ENCODE results near the gene TACC3.

DNA sequence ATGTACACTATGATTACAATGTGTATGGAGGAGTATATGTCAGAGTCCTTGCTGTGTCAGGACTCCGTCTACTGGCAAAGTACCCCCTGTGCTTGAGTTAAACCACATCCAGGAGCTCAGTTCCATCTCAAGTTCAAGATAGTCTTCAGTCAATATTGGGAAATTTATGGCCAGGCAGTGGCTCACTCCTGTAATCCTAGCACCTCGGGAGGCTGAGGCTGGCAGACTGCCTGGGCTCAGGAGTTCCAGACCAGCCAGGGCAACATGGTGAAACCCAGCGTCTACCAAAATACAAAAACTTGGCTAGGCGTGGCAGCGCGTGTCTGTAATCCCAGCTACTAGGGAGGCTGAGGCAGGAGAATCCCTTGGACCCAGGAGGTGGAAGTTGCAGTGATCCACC, 15.0 kb upstream of the TACC3 start:
- no peak for TF ChIP-seq MXI1 (IDR thresholded peaks at IDR 0.05; ENCODE audit: low read depth, low read length)
- no peak for TF ChIP-seq POLR2AphosphoS5 (IDR thresholded peaks at IDR 0.05; ENCODE audit: low read depth, low read length)
- no peak for TF ChIP-seq EZH2phosphoT487 (IDR thresholded peaks at IDR 0.05; ENCODE audit: borderline replicate concordance, low read depth)
- TF ChIP-seq, protein P1, sequence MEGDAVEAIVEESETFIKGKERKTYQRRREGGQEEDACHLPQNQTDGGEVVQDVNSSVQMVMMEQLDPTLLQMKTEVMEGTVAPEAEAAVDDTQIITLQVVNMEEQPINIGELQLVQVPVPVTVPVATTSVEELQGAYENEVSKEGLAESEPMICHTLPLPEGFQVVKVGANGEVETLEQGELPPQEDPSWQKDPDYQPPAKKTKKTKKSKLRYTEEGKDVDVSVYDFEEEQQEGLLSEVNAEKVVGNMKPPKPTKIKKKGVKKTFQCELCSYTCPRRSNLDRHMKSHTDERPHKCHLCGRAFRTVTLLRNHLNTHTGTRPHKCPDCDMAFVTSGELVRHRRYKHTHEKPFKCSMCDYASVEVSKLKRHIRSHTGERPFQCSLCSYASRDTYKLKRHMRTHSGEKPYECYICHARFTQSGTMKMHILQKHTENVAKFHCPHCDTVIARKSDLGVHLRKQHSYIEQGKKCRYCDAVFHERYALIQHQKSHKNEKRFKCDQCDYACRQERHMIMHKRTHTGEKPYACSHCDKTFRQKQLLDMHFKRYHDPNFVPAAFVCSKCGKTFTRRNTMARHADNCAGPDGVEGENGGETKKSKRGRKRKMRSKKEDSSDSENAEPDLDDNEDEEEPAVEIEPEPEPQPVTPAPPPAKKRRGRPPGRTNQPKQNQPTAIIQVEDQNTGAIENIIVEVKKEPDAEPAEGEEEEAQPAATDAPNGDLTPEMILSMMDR (IDR thresholded peaks at IDR 0.05) = no peak
- TF ChIP-seq GABPA (IDR thresholded peaks at IDR 0.05; ENCODE audit: low read depth) = no peak

Measured in SK-N-SH (cell line).